ENCODE measurements around the gene KLC4.
A peak's percentile ranks its signal among the peaks of the same experiment; 100 is the strongest.
"Not testable (repeated sequence)": the region's sequence is repeated elsewhere in the genome, so short reads cannot be mapped to it uniquely, and the experiment has no call there.

KLC4 gene

DNA sequence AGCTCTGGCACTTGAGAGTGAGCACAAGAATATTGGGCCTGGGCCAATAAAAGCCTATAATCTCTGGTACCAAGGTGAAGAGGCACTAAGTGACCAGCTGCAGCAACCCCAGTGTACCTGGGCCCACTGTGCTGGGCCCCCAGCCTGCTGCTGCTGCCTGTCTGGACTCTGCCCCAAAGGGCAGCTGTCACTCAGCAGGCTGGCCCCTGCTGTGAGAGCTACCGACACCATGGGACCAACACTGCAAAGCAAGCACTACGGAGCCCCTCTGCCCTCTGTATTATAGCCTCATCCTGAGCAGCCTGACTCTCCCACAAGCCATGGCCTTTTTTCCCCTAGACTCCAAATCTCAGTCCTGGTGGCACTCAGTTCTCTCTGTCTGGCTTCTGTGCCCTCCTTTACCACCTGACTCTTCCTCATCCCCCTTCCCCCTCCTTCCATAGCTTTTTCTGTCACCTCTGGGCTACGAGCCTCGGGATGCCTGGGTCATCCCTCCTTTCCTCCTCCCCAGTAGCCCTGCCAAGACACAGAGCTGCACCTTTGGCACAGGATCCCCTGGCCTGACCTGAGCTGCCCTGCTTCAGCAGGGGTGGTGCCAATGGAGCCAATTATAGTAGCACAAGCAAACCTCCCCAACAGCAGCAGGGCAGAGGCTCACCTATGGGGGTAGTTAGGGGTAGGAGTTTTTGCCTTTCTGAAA is 23.8 kb upstream of the KLC4 start:
- FAIRE-seq (no peak), DNase-seq (ENCODE audit: extremely low spot score, insufficient read length, low read depth) (no peak)

DNA sequence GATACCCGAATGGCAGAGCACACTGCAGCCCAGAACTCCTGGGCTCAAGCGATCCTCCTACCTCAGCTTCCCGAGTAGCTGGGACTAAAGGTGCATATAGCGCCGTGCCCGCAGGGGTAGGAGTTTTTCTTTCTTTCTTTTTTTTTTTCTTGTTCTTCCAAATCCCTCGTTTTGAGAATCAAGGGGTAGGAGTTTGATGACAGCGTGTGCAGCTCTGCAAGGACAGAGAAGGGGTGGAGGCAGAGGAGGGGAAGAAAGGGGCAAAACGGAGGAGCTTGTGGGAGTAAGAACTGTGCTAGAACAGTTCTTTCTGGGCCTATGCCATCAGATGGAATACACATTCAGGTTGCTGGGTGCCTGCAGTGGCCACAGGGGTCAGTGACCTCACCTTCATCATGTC is 22.7 kb upstream of the KLC4 start:
- FAIRE-seq (no peak), DNase-seq (ENCODE audit: extremely low spot score, insufficient read length, low read depth) (no peak)

DNA sequence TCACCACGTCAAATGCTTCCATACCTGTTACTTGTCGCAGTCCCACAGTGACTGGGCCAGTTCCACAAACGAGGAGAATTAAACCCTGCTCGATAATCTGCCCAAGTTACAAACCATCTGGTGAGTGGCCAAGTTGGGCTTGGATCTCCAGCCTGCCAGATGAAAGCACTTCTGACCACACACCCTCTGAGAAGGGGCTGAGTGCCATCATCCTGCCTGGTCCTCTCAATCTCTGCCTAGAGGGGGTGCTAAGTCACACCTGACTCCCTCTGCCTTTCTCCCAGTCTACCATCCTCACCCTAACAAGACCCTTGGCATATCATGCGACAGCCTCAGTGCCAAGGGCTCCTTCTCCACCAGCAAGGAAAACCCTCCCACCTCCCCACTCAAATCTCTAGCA is 22.2 kb upstream of the KLC4 start:
- no peak for FAIRE-seq
- DNase-seq (ENCODE audit: extremely low spot score, insufficient read length, low read depth): no peak

DNA sequence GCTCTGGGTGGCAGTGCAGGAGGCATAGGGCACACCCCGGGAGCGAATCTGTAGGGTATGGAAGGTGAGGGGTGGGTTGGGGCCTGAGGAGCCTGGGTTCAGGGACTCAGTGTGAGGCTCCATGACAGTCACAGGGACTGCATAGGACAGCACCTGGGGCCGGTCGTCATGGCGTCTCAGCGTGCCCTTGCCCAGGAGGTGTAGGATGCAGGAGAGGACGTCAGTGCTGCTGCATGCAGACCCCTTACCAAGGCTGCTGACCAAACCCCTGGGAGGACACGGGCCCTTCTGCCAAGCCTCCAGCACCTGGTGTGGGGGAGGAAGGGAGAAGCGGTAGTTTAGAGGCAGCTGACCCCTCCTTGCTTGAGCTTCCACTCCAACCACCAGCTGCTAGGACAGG is 21.7 kb upstream of the KLC4 start:
- FAIRE-seq (no peak), DNase-seq (ENCODE audit: extremely low spot score, insufficient read length, low read depth) (no peak)

DNA sequence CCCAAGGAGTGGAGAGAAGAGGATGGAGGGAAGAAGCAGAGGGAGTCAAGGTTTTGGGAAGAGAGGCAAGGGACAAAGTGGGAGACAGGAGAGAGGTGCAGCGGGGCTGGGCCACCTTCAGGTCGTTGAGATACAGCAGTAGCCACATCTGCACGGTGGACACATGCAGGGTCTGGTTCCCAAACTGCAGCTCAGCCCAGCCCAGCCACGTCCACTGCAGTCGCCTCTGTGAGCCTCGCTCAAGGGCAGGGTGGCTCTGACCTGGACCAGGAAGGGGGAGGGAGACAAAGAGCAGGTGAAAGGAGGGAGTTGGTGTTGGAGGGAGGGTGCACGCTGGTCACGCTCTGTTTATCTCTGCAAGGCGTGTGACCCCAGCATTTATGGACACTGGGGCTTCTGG is 20.7 kb upstream of the KLC4 start:
- DNase-seq (ENCODE audit: extremely low spot score, insufficient read length, low read depth) (no peak), FAIRE-seq (no peak)

DNA sequence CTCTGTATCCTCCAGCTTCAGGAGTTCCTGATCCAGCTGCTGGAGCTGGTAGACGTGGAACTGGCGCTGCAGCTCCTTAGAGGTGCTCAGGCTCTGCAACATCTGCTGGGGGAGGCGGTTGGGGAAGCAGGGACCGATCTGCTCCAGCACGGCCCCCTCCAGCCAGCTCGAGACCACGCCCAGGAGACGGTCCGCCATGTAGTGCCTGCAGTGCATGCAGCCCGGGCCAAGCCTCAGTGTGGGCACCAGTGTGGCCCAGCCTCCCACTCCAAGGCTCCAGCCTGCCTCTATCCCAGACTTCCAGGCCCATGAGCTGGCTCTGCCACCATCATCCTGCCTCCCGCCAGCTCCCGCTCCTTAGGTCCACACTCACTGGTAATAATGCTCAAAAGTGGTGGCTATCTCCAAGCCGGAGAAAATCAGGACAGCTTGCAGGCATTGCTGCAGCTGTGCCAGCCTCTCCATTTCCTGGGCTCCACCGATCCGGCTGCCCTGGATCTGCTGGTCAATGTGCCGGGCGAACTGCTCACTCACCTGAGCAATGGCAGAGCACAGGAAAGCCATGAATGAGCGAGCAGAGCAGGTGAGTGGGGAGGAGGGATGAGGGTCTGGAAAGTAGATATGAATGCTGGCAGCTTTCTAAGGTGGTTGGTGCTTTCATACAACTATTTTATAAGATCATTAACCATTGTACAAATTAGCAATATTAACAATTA is 18.7 kb upstream of the KLC4 start:
- DNase-seq (ENCODE audit: extremely low spot score, insufficient read length, low read depth) (no peak), FAIRE-seq (no peak)

DNA sequence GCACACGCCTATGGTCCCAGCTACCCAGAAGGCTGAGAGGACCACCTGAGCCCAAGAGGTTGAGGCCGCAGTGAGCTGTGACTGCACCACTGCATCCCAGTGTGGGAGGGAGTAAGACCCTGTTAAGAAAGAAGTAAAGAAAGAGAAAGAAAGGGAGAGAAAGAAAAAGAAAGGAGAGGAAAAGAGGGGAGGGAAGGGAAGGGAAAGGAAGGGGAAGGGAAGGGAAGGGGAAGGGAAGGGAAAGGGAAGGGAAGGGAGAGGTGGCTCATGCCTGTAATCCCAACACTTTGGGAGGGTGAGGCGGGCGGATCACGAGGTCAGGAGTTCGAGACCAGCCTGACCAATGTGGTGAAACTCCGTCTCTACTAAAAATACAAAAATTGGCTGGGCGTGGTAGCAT is 18.0 kb upstream of the KLC4 start:
- not testable (repeated sequence) for FAIRE-seq; DNase-seq (ENCODE audit: extremely low spot score, insufficient read length, low read depth)

DNA sequence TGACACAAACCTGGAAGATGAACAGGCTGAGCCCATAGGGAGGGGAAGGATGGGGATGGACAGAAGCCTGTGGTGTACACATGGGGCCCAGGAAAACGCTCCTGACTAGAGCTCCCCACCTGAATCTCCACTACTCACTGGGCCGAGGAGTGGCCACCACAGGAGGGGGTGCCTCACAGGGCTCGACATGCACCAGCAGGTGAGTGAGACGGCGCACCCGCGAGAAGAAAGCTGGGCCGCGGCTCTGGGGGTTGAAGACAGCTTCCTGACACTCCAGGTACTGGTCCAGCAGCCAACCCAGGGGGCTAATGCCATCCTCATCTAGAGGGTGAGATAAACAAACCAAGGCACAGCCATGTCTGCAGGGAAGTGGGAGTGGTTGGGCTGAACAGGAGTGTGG is 16.1 kb upstream of the KLC4 start:
- FAIRE-seq (no peak), DNase-seq (ENCODE audit: extremely low spot score, insufficient read length, low read depth) (no peak)

DNA sequence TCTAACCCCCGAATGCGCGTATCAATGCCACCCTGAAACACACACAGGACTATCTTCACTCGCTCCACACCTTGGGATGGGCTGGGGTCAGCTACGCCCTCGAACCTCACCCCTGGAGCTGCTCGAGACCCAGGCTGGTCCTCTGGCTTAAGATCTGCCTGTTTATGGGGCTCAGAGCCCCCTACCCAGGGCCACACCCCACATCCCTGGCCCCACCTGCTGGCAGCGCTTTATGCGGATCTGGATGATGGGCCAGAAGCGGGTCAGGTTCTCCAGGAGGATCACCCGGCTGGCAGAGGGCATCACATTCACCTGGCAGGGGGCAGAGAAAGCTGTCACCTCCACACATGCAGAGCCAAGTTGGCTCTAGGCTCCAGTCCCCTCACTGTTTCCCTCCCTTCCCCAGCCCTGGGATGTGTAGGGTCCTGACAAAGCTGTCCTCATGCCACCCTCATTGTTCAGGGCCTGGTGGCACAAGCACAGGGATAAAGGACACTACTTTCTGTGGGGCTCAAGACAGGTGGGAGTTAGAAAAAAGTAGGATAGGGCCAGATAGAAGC is 14.0 kb upstream of the KLC4 start:
- FAIRE-seq: no peak
- DNase-seq (ENCODE audit: extremely low spot score, insufficient read length, low read depth): no peak

DNA sequence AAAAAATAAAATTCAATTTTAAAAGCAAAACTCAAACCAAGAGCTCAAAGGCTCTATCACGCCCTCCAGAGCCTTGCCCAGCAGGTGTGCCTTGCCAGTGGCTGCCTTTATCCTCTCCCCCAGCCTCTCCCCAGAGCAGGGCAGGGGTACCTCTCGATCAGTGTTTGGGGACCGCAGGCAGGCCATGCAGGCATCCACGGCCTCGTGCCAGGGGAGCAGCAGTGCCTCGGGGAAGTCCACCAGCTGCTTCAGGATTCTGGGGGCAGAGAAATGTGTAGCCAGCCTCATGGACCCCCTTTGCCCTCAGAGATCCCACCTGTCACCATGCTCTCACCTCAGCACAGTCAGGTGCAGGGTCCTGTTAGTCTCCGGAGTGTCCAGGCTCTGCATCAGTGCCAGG is 11.4 kb upstream of the KLC4 start:
- DNase-seq (ENCODE audit: extremely low spot score, insufficient read length, low read depth) (no peak), FAIRE-seq (no peak)

DNA sequence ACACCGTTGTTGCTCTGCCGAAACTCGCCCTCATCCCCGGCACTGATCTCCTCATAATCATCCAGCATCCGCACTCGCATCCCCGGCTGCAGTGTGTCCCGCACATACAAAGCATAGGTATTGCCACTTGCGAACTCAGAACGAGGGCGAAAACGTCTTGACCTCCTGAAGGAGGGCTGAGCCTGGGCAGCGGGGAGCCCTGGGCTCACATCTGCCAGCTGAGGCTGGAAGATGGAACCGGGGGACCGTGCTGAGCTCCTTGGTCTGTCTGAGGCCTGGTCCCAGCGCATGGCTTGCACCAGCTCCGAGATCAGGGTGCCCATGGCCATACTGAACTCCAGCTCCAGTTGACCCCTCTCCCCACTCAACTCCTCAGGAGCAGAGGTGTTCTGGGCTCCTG is 8.4 kb upstream of the KLC4 start:
- DNase-seq (ENCODE audit: extremely low spot score, insufficient read length, low read depth) (no peak), FAIRE-seq (no peak)

DNA sequence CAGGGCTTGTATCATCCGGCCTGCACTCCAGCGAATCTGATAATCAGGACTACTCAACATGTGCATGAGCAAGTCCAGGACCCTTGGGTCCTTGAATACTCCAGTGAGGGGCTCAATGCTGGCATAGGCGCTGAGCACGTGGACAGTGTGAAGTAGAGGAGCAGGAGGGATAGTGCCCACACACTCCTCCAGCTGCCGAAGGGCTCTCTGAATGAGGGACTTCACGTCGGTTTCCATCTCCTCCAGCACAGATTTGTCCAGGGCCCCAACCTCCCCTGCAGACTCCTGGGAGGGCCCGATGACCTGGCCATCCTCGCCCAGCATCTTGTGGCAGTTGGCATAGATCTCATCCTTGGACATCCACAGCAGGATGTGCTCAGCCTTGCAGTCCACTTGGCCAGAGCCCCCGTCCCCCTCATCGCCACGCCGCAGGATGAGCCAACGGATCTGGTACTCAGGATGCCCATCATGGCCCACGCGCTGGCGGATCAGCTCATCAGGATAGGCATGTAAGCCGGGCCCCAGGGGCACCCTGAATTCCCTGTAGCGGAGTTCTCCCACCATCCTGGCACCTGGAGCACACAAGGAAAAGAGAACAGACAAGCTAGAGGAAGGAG is 7.1 kb upstream of the KLC4 start:
- DNase-seq (ENCODE audit: extremely low spot score, insufficient read length, low read depth) (no peak), FAIRE-seq (no peak)

DNA sequence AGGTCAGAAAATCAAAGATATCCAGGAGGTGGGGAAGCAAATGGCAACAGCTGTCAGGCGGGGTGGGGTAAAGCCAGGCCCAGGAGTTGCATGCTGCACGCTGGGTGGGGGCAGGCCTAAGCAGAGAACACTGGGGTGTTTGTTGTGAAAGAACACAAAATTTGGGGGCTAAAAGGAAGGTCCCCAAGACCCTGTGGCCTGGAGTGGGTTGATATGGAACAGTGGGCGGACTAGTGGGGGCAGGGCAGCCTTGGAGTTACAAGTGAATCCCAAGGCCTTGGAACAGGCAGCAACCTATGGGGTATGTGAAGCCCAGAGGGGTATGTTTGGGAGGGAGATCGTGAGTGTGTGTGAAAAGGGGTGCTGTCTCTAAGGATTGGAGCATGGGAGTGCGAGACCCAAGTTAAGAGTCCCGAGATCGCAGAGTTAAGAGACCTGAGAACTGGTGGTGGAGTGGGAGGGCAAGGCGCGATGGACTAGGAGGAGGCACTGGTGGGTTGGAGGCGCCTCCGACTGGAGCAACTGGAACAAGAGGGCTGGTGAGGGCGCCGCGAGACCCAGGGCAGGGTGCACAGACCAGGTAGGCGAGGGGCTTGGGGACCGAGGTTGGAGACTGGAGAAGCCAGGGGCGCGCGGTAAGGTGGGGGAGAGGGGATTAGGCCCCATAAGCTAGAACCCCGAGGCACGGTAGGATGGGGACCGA is 6.4 kb upstream of the KLC4 start:
- FAIRE-seq: no peak
- DNase-seq (ENCODE audit: extremely low spot score, insufficient read length, low read depth): no peak

DNA sequence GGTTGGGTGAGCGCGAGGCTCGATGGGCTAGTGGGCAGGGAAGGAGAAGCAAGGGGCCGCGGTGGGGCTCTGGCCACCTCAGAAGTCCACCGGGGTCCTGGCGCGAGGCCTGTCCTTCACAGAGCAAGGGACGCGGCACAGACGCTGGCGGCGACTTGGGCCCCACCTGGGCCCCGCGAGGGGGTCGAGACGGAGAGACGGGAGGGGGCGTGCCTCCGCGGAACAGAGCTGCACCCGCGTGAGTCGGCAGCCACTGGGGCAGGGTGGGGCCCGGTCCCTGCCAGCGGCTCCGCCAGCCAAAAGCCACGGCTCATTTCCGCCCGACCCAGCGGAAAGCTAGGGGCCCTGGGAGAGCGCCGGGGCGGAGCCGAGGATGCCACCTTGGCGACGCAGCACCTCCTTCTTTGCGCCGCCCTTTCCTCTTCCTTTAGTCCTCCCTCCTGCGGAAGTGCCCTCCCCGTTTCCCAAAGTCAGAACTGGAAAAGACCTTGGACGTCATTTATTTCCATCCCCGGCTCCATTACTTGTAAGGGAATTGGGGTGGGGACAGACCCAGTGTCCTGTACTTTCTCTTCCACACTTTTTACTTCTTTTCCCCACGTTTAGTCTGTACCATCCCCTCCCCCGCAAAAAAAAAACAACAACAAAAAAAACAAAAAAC is 5.8 kb upstream of the KLC4 start, which contains the start of gene CUL7:
Gene CUL7, minus strand, starts transcription at position 307 of the 661 bp plus-strand sequence. CDS start 1,063 bp downstream, outside the sequence.
- DNase-seq (ENCODE audit: extremely low spot score, insufficient read length, low read depth): peak; percentile 94
- FAIRE-seq: peak; percentile 87

DNA sequence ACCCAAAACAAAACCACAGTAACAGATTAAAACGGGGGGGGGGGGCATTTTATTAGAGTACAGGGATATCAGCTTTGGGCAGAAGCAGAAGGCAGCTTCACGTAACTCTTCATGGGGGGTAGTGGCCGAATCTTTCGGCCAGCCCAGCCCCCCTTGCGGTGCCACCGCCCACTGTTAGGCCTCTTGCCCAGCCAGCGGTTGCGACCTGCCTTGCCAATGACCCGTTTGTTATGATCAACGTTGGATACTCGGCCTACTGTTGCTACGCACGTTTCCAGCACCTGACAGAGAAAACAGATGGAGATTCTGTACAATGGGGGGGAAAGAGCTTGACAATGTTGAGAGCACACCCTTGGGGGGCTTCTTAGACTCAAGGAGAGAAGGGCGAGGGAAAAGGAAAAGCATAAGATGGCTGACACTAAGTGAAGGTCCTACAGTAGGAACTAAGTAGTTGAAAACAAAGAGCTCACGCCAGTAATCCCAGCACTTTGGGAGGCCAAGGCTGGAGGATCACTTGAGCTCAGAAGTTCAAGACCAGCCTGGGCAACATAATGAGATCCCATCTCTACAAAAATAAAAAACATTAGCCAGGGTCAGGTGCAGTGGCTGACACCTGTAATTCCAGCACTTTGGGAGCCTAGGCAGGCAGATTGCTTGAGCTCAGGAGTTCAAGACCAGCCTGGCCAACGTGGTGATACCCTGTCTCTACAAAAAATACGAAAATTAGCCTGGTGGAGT is 5.1 kb upstream of the KLC4 start:
- no peak for FAIRE-seq
- DNase-seq (ENCODE audit: extremely low spot score, insufficient read length, low read depth): no peak

DNA sequence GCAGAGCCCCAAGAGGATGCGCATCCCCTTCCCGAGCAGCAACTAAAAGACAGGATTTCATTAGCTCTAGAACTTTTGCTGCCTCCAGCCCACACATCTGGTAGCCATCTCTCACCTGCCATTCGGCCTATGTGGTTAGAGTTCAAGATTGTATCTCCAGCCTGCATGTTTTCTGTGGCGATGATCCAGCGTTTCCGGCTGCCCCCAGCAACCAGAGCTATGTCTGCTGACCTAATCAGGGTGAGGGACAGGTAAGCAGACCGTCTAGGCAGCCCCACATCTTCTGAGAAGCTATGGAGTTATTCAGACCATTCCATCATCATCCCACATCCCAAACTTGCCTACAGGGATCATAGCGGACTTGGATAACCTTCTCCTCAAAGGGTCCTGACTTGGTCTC is 3.5 kb upstream of the KLC4 start:
- no peak for FAIRE-seq
- no peak for DNase-seq (ENCODE audit: extremely low spot score, insufficient read length, low read depth)

DNA sequence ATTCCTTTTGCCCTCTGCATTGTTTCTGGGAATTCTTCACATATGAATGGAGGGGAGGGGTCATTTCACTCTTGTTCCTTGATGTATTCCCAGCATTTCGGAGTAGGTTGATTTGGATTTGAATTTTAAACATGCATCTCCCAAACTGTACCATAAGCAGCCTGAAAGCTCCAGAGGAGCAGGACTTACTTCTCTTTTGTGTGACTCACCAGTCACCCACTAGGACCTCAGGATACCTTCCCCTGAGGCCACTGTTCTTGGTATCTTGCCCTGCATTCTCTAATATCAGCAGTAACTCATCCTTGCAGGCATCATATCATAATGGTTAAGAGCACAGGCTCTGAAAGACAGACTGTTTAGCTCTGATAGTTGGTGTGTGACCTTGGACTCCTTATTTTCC is 900 bp upstream of the KLC4 start:
- DNase-seq (ENCODE audit: extremely low spot score, insufficient read length, low read depth): no peak
- FAIRE-seq: no peak

DNA sequence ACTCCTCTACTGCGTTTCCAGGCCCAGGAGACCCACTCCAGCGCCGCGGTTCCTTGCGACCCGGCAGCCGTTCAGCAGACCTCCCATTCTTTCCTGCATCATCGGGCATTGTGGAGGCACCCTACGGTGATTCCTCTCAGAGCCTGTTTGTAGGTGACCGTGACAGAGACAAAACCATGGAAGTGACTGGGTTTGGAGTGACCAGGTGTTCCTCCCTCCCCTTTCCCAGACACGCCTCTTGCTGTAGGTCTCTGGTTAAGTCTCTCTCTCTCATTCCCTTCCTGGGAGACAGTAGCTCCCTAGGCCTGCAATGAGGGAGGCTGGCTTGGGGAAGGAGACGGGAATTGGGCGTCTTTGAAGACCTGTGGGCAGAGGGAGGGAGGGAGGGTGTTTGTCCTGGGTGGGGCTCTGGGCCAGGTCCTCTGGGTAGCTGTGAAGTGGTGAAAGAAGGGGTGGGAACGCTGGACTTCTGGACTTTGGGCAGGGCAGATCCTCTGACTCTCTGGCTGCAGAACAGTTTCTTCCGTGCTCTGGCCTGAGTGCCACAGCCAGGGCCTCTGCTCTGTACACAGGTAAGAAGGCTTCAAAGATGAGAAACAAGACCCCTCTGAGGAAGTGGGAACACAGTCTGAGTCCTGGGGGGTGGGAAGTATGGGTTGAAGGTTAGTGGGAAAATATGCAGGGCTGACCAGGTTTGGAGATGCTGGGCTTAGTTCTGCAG is 763 bp downstream of the KLC4 start:
- DNase-seq (ENCODE audit: extremely low spot score, insufficient read length, low read depth) (no peak), FAIRE-seq (no peak)

Data from GM18507 (cell line).